Measurements from ENCODE around the gene LINS1. TPM values are rescaled to one million over a fixed set of nuclear protein-coding genes. Genes with fewer than 3 reads are reported as not detected.

Gene LINS1
- total and polyA plus RNA-seq, 2 of the 8 experiments (the other 6 are each of a cell fraction or from before 2014, with no cell fraction given): 4.2 to 8.1 TPM

DNA sequence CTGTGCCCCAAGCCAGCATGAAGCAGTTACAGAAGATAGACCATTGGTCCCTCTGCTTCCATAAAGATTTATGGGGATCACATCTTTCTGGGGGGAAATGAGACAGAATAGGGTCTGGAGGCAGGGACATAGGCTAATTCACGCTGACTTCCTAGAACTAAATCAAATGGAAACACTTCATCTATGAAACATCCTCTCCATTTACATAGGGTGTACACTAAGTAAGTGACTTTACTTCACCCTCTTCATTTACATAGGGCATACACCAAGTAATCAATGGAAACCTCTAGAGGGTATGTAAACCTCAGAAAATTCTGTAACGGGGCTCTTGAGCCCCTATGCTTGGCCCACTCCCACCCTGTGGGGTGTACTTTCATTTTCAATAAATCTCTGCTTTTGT lies 10.1 kb downstream of the LINS1 start:
- no peak overlapping the region for H4K5ac ChIP-seq (ENCODE audit: insufficient read length, low read depth, low read length)
- H3K79me2 ChIP-seq (ENCODE audit: control insufficient read depth in 1 of 2, insufficient read depth in 2 of 2, low read length in 2 of 2): peaks cover 0 to under 1% of the 10 kb centered on the region in 2 experiments; a peak in 2 of 4 replicates
- H3K4me1 ChIP-seq (replicated peaks in 1 of 4; ENCODE audit: control insufficient read depth in 3 of 4, insufficient read depth in 4 of 4, low read length in 3 of 4): no peaks in the 10 kb centered on the region
- no peak overlapping the region for H4K91ac ChIP-seq (replicated peaks; ENCODE audit: insufficient read length, low read length)
- H2AFZ ChIP-seq (ENCODE audit: low read length): no peak overlapping the region
- H2BK15ac ChIP-seq (ENCODE audit: low read length): no peak overlapping the region
- no peak overlapping the region for H3K4me3 ChIP-seq (ENCODE audit: extremely low read depth in 1 of 4, insufficient read depth in 2 of 4, low read depth in 3 of 4, low read length in 4 of 4)
- H3K27me3 ChIP-seq (replicated peaks in 1 of 4; ENCODE audit: control insufficient read depth in 3 of 4, extremely low read depth in 1 of 4, insufficient read depth in 3 of 4, low read length in 3 of 4): no peaks in the 10 kb centered on the region
- CTCF ChIA-PET (ENCODE audit: partially characterized antibody): no interaction called here
- H3K14ac ChIP-seq (ENCODE audit: insufficient read length): no peak overlapping the region
- H2BK20ac ChIP-seq (ENCODE audit: low read length): no peak overlapping the region
- FAIRE-seq (no peak), DNase-seq (ENCODE audit: low read depth in 1 of 2, low spot score in 2 of 2) (no peak)
- no peaks in the 10 kb centered on the region for H3K36me3 ChIP-seq (ENCODE audit: control insufficient read depth in 2 of 4, insufficient read depth in 4 of 4, low read length in 3 of 4)
- H3K27ac ChIP-seq (ENCODE audit: low read depth, low read length): no peak overlapping the region
- WGBS, 2 experiments (ENCODE audit: extremely low coverage in 1 of 2, insufficient coverage in 1 of 2, insufficient read length in 1 of 2, insufficient replicate concordance in 2 of 2, low coverage in 1 of 2, low lambda C conversion rate in 2 of 2, missing lambda C conversion rate in 1 of 2): 50% methylated on average over 2 of the region's 2 CpGs; no CpG with 5 or more reads in 1 of the 2 experiments
- no peak overlapping the region for H2BK12ac ChIP-seq (ENCODE audit: low read depth, low read length)
- H3K4ac ChIP-seq (replicated peaks; ENCODE audit: insufficient read length, low read depth, low read length): no peak overlapping the region
- H3K56ac ChIP-seq (replicated peaks; ENCODE audit: insufficient read length, low read depth, low read length): no peak overlapping the region
- no peak overlapping the region for H4K8ac ChIP-seq (ENCODE audit: extremely low read depth, insufficient read depth, low read length)
- H3K79me1 ChIP-seq (ENCODE audit: low read depth, low read length): no peaks in the 10 kb centered on the region; the same call in 1 of the 2 replicates
- POLR2A ChIA-PET (ENCODE audit: partially characterized antibody): no interaction called here
- no peak overlapping the region for H3K4me2 ChIP-seq (ENCODE audit: insufficient read depth in 1 of 2, low read depth in 2 of 2, low read length in 2 of 2)
- H3K23ac ChIP-seq (ENCODE audit: insufficient read length): no peak overlapping the region
- H2BK120ac ChIP-seq (replicated peaks; ENCODE audit: low read depth, low read length): no peak overlapping the region
- H2BK5ac ChIP-seq (ENCODE audit: low read depth, low read length): no peak overlapping the region
- no peak overlapping the region for H3K18ac ChIP-seq (ENCODE audit: extremely low read depth, low read length)
- no peak overlapping the region for H2AK5ac ChIP-seq (ENCODE audit: low read depth, low read length)
- no peaks in the 10 kb centered on the region for H3K23me2 ChIP-seq (ENCODE audit: low read depth, low read length)
- H3K9me3 ChIP-seq (ENCODE audit: insufficient read depth in 2 of 2, low read depth in 1 of 2, low read length in 1 of 2): peaks cover 36 to 42% of the 10 kb centered on the region in 2 experiments
- no peaks in the 10 kb centered on the region for H4K20me1 ChIP-seq (replicated peaks in 1 of 2; ENCODE audit: control insufficient read depth in 1 of 2, insufficient read depth in 2 of 2, low read length in 2 of 2)
- no peak overlapping the region for H3K9ac ChIP-seq (replicated peaks in 1 of 4; ENCODE audit: extremely low read depth in 1 of 4, low read depth in 3 of 4, low read length in 3 of 4)
- TF ChIP-seq TAF7 (optimal IDR thresholded peaks at IDR 0.05; ENCODE audit: borderline replicate concordance, low read depth, low read length) (no peak), POLR2A (IDR thresholded peaks at IDR 0.05; ENCODE audit: control extremely low read depth in 1 of 2, low read depth in 2 of 2, low read length in 2 of 2) (no peak), GABPA (IDR thresholded peaks at IDR 0.05; ENCODE audit: borderline replicate concordance, insufficient read depth, low read length) (no peak), FOSL1 (IDR thresholded peaks at IDR 0.05; ENCODE audit: insufficient read depth, low read depth, low read length) (no peak)

All from H1 (cell line).